K562 (cell line): Measurements from ENCODE around the gene GNAT2. TPM values are rescaled to one million over a fixed set of nuclear protein-coding genes. Genes with fewer than 3 reads are reported as not detected.
A peak's percentile ranks its signal among the peaks of the same experiment; 100 is the strongest.

ENCODE experiments used
- EP300 ChIP-seq: IDR thresholded peaks from 2 replicates; pipeline ENCODE4 v1.6.1; 2012; ENCODE audit warnings: low read length, improper control_type of control experiment
- MECOM ChIP-seq: fragments of 250-450 bp; sonication (Bioruptor Pico); IDR thresholded peaks from 2 replicates; pipeline ENCODE4 v1.8.0; 2022; ENCODE audit warnings: inconsistent platforms
- MYC ChIP-seq, 2 experiments: fragments of 250-450 bp in 1 of 2; sonication (Bioruptor Pico) in 1 of 2; IDR thresholded peaks; 2 replicates each; pipeline versions ENCODE4 v1.5.1 to v1.6.1; 2012 to 2021; ENCODE audit warnings: low read depth in 2 of 2, borderline replicate concordance in 1 of 2, improper control_type of control experiment in 1 of 2, low read length in 1 of 2, mild to moderate bottlenecking in 1 of 2, moderate library complexity in 1 of 2
- NCOA6 ChIP-seq: fragments of 450-650 bp; IDR thresholded peaks from 2 replicates; pipeline ENCODE4 v1.6.1; 2017; ENCODE audit warnings: mild to moderate bottlenecking
- NEUROD1 ChIP-seq: fragments of 150-350 bp; IDR thresholded peaks from 2 replicates; pipeline ENCODE4 v1.6.1; 2014; ENCODE audit warnings: borderline replicate concordance, low read length, low read depth; ENCODE audit not compliant: partially characterized antibody
- RAD51 ChIP-seq: fragments of 450-650 bp; IDR thresholded peaks from 2 replicates; pipeline ENCODE4 v1.7.1; 2016; ENCODE audit warnings: low read depth, mild to moderate bottlenecking, borderline replicate concordance
- SMARCE1 ChIP-seq: fragments of 450-650 bp; IDR thresholded peaks from 2 replicates; pipeline ENCODE4 v1.7.1; 2016; ENCODE audit warnings: mild to moderate bottlenecking
- polyA plus RNA-seq, 8 experiments: library from polyadenylated mRNA; depleted of rRNA in 4 of 8; stranded (reverse) in 5 of 8; unstranded in 3 of 8; fragments of >200 nt; fragmentation: Nextera tagmentation in 2 of 8; fragmentation: Illumina TruSeq in 1 of 8; extraction: Ambion mirVana in 2 of 8; extraction: Trizol in 1 of 8; gene quantifications; 2 replicates each; pipeline versions ENCODE4 v1.2.1 to v1.2.3, GENCODE V29; 2011 to 2014; ENCODE audit warnings: inconsistent platforms in 1 of 8, missing spikeins in 1 of 8
- total RNA-seq, 7 experiments: library from RNA; depleted of rRNA in 6 of 7; stranded (reverse); fragments of >200 nt in 6 of 7; fragmentation: Illumina TruSeq in 2 of 7; extraction: Trizol in 2 of 7; gene quantifications; 2 replicates each; pipeline versions ENCODE4 v1.2.1 to v1.2.3, GENCODE V29; 2011 to 2021; ENCODE audit warnings: low replicate concordance in 1 of 7
- TF ChIP-seq, protein P1 (sequence below): fragments of 450-650 bp; IDR thresholded peaks from 2 replicates; pipeline ENCODE4 v1.6.1; 2016; ENCODE audit warnings: missing biosample characterization, missing genetic modification characterization
- TF ChIP-seq, protein P2 (sequence below): fragments of 450-650 bp; IDR thresholded peaks from 2 replicates; pipeline ENCODE4 v1.6.1; 2016; ENCODE audit warnings: mild to moderate bottlenecking, moderate library complexity
- TF ChIP-seq, protein P3 (sequence below), 2 experiments: fragments of 450-650 bp in 1 of 2; IDR thresholded peaks; 2 replicates each; pipeline ENCODE4 v1.6.1; 2011 to 2017; ENCODE audit warnings: low read depth in 2 of 2, antibody characterized with exemption in 1 of 2, borderline replicate concordance in 1 of 2, low read length in 1 of 2, mild to moderate bottlenecking in 1 of 2, mixed read lengths in 1 of 2; ENCODE audit not compliant: control insufficient read depth in 1 of 2

GNAT2 gene
- total and polyA plus RNA-seq, 9 of the 15 experiments (the other 6 are each of a cell fraction or from before 2014, with no cell fraction given), result 0.06 to 0.52 (median 0.24) TPM; not detected in 1

DNA sequence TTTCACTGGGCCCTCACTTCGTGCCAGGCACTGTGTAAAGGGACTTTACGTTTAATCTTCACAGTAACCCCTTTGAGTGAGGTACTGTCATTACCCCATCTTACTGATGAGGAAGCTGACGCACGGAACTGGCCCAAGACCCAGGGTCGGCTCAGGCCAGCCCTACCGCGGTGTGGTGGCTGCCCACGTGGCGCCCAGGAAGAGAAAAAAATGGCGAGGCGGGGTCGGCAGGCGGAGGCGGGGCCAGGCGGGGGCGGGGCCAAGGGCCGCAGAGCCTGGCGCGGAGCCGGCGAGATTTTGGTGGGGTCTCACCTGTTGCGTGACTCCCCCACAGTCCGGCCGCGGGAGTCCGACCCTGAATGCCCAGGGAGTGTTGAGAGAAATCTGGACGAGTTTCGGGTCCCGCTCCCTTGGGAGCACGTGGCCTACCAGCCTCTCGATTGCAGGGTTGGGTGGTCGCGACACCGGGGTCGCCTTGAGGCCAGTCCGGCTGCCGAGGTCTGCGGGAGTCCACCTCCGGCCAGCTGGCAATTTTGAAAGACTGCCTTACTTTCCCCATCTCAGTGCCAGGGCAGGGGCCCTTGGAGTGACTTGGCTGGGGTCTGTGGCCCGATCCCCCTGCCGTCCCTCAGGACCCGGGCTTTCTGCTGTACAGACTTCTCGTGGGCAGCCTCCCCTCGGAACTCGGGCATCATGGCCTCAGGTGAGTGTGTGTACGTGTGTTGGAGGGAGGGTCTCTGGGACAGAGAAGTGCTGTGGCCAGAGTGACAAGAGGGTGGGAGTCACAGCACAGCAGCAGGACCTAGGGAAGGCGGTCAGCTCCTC is at the start of gene GNAT2, which contains the start of gene AMPD2 (continued):
- TF ChIP-seq NCOA6, result no peak
- no peak for TF ChIP-seq MECOM (CRISPR knock-in tag)
- TF ChIP-seq NEUROD1, result peak; percentile 63
- peak; percentile 100 for TF ChIP-seq MYC (IDR thresholded peaks at IDR 0.05; ENCODE audit: low read depth, low read length)
- peak; percentile 73; the same call in 1 of the 2 replicates for TF ChIP-seq MYC (CRISPR knock-in tag; IDR thresholded peaks at IDR 0.05; ENCODE audit: borderline replicate concordance, low read depth)
- peak; percentile 73 for TF ChIP-seq RAD51
- 0 out of 2 replicates have a peak, but pooled peaks have one; percentile 41 for TF ChIP-seq SMARCE1
- TF ChIP-seq, protein P1, sequence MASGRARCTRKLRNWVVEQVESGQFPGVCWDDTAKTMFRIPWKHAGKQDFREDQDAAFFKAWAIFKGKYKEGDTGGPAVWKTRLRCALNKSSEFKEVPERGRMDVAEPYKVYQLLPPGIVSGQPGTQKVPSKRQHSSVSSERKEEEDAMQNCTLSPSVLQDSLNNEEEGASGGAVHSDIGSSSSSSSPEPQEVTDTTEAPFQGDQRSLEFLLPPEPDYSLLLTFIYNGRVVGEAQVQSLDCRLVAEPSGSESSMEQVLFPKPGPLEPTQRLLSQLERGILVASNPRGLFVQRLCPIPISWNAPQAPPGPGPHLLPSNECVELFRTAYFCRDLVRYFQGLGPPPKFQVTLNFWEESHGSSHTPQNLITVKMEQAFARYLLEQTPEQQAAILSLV (tag), result no peak
- TF ChIP-seq, protein P2, sequence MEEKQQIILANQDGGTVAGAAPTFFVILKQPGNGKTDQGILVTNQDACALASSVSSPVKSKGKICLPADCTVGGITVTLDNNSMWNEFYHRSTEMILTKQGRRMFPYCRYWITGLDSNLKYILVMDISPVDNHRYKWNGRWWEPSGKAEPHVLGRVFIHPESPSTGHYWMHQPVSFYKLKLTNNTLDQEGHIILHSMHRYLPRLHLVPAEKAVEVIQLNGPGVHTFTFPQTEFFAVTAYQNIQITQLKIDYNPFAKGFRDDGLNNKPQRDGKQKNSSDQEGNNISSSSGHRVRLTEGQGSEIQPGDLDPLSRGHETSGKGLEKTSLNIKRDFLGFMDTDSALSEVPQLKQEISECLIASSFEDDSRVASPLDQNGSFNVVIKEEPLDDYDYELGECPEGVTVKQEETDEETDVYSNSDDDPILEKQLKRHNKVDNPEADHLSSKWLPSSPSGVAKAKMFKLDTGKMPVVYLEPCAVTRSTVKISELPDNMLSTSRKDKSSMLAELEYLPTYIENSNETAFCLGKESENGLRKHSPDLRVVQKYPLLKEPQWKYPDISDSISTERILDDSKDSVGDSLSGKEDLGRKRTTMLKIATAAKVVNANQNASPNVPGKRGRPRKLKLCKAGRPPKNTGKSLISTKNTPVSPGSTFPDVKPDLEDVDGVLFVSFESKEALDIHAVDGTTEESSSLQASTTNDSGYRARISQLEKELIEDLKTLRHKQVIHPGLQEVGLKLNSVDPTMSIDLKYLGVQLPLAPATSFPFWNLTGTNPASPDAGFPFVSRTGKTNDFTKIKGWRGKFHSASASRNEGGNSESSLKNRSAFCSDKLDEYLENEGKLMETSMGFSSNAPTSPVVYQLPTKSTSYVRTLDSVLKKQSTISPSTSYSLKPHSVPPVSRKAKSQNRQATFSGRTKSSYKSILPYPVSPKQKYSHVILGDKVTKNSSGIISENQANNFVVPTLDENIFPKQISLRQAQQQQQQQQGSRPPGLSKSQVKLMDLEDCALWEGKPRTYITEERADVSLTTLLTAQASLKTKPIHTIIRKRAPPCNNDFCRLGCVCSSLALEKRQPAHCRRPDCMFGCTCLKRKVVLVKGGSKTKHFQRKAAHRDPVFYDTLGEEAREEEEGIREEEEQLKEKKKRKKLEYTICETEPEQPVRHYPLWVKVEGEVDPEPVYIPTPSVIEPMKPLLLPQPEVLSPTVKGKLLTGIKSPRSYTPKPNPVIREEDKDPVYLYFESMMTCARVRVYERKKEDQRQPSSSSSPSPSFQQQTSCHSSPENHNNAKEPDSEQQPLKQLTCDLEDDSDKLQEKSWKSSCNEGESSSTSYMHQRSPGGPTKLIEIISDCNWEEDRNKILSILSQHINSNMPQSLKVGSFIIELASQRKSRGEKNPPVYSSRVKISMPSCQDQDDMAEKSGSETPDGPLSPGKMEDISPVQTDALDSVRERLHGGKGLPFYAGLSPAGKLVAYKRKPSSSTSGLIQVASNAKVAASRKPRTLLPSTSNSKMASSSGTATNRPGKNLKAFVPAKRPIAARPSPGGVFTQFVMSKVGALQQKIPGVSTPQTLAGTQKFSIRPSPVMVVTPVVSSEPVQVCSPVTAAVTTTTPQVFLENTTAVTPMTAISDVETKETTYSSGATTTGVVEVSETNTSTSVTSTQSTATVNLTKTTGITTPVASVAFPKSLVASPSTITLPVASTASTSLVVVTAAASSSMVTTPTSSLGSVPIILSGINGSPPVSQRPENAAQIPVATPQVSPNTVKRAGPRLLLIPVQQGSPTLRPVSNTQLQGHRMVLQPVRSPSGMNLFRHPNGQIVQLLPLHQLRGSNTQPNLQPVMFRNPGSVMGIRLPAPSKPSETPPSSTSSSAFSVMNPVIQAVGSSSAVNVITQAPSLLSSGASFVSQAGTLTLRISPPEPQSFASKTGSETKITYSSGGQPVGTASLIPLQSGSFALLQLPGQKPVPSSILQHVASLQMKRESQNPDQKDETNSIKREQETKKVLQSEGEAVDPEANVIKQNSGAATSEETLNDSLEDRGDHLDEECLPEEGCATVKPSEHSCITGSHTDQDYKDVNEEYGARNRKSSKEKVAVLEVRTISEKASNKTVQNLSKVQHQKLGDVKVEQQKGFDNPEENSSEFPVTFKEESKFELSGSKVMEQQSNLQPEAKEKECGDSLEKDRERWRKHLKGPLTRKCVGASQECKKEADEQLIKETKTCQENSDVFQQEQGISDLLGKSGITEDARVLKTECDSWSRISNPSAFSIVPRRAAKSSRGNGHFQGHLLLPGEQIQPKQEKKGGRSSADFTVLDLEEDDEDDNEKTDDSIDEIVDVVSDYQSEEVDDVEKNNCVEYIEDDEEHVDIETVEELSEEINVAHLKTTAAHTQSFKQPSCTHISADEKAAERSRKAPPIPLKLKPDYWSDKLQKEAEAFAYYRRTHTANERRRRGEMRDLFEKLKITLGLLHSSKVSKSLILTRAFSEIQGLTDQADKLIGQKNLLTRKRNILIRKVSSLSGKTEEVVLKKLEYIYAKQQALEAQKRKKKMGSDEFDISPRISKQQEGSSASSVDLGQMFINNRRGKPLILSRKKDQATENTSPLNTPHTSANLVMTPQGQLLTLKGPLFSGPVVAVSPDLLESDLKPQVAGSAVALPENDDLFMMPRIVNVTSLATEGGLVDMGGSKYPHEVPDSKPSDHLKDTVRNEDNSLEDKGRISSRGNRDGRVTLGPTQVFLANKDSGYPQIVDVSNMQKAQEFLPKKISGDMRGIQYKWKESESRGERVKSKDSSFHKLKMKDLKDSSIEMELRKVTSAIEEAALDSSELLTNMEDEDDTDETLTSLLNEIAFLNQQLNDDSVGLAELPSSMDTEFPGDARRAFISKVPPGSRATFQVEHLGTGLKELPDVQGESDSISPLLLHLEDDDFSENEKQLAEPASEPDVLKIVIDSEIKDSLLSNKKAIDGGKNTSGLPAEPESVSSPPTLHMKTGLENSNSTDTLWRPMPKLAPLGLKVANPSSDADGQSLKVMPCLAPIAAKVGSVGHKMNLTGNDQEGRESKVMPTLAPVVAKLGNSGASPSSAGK, result peak; percentile 67
- TF ChIP-seq, protein P3, sequence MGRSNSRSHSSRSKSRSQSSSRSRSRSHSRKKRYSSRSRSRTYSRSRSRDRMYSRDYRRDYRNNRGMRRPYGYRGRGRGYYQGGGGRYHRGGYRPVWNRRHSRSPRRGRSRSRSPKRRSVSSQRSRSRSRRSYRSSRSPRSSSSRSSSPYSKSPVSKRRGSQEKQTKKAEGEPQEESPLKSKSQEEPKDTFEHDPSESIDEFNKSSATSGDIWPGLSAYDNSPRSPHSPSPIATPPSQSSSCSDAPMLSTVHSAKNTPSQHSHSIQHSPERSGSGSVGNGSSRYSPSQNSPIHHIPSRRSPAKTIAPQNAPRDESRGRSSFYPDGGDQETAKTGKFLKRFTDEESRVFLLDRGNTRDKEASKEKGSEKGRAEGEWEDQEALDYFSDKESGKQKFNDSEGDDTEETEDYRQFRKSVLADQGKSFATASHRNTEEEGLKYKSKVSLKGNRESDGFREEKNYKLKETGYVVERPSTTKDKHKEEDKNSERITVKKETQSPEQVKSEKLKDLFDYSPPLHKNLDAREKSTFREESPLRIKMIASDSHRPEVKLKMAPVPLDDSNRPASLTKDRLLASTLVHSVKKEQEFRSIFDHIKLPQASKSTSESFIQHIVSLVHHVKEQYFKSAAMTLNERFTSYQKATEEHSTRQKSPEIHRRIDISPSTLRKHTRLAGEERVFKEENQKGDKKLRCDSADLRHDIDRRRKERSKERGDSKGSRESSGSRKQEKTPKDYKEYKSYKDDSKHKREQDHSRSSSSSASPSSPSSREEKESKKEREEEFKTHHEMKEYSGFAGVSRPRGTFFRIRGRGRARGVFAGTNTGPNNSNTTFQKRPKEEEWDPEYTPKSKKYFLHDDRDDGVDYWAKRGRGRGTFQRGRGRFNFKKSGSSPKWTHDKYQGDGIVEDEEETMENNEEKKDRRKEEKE (IDR thresholded peaks at IDR 0.05; ENCODE audit: borderline replicate concordance in 1 of 2, control insufficient read depth in 1 of 2, low read depth in 2 of 2, low read length in 1 of 2), result no peak
- TF ChIP-seq EP300, result peak; percentile 18; the same call in 1 of the 2 replicates
